Breast epithelium (tissue), 4 donors: Measurements from ENCODE around the gene TMEM158. TPM values are rescaled to one million over a fixed set of nuclear protein-coding genes. Genes with fewer than 3 reads are reported as not detected.

ENCODE experiments used
- DNase-seq, 2 donors: peaks; one replicate each; pipeline ENCODE4 v3.0.0-alpha.2; 2019; ENCODE audit warnings: low spot score in 2 of 2
- H3K27ac ChIP-seq, 2 donors: fragments of 200-600 bp; sonication (generic) in 1 of 2; one replicate each; pipeline ENCODE4 v1.5.1; 2016 to 2019; ENCODE audit warnings: mild to moderate bottlenecking in 1 of 2
- H3K27me3 ChIP-seq, 2 donors: fragments of 200-600 bp; sonication (generic) in 1 of 2; one replicate each; pipeline versions ENCODE4 v1.5.1 to v1.6.0; 2017 to 2019; ENCODE audit warnings: control low read depth in 1 of 2, mild to moderate bottlenecking in 1 of 2
- H3K36me3 ChIP-seq: fragments of 200-600 bp; one replicate; pipeline ENCODE4 v1.5.1; 2019
- H3K4me1 ChIP-seq, 2 donors: fragments of 200-600 bp; sonication (generic); one replicate each; pipeline ENCODE4 v1.5.1; 2016 to 2019; ENCODE audit warnings: control low read depth in 1 of 2
- H3K4me3 ChIP-seq, 3 donors: fragments of 200-600 bp; sonication (generic); 1 replicate in 2 of 3; 2 replicates in 1 of 3; pipeline ENCODE4 v1.5.1; 2016 to 2019; ENCODE audit warnings: mild to moderate bottlenecking in 3 of 3, moderate library complexity in 2 of 3
- H3K9me3 ChIP-seq, 2 donors: fragments of 200-600 bp; sonication (generic) in 1 of 2; one replicate each; pipeline ENCODE4 v1.5.1; 2016 to 2019; ENCODE audit warnings: control low read depth in 1 of 2
- POLR2A ChIP-seq: fragments of 450-650 bp; IDR thresholded peaks from one replicate; pipeline ENCODE4 v1.6.1; 2016; ENCODE audit warnings: antibody characterized with exemption, mild to moderate bottlenecking, moderate library complexity
- POLR2AphosphoS5 ChIP-seq, 3 donors: sonication (generic); formaldehyde crosslinking; IDR thresholded peaks; one replicate each; pipeline ENCODE4 v1.6.1; 2017; ENCODE audit warnings: antibody characterized with exemption in 3 of 3
- intact Hi-C: fragments of 100-400 bp; cut with DNase I; formaldehyde crosslinking; loops from one replicate; pipeline ENCODE4 v1.15.1; 2023; ENCODE audit warnings: low total_unique reads
- total RNA-seq, 3 donors: library from RNA; depleted of rRNA; stranded (reverse); fragments of >200 nt; gene quantifications; one replicate each; pipeline ENCODE4 v1.1.0, GENCODE V29; 2016
- TF ChIP-seq, protein P1 (sequence below), 3 donors: fragments of 450-650 bp; IDR thresholded peaks; one replicate each; pipeline ENCODE4 v1.5.1; 2016 to 2017; ENCODE audit warnings: antibody characterized with exemption in 3 of 3, mild to moderate bottlenecking in 3 of 3, moderate library complexity in 3 of 3

TMEM158 gene
- total RNA-seq, 3 donors from 2014 or later: 0.48 to 2.0 (median 1.0) TPM

GRCh38 chr3:45218578-45219390 lies 7.3 kb downstream of the TMEM158 start:
- Histone ChIP-seq H3K4me3 (no peak overlapping the region), H3K4me1 (no peaks in the 10 kb centered on the region), H3K9me3 (no peaks in the 10 kb centered on the region), H3K36me3 (no peaks in the 10 kb centered on the region), H3K27me3 (no peaks in the 10 kb centered on the region), H3K27ac (no peak overlapping the region)
- TF ChIP-seq POLR2AphosphoS5 (IDR thresholded peaks at IDR 0.05): no peak
- no peak for TF ChIP-seq POLR2A
- TF ChIP-seq, protein P1, sequence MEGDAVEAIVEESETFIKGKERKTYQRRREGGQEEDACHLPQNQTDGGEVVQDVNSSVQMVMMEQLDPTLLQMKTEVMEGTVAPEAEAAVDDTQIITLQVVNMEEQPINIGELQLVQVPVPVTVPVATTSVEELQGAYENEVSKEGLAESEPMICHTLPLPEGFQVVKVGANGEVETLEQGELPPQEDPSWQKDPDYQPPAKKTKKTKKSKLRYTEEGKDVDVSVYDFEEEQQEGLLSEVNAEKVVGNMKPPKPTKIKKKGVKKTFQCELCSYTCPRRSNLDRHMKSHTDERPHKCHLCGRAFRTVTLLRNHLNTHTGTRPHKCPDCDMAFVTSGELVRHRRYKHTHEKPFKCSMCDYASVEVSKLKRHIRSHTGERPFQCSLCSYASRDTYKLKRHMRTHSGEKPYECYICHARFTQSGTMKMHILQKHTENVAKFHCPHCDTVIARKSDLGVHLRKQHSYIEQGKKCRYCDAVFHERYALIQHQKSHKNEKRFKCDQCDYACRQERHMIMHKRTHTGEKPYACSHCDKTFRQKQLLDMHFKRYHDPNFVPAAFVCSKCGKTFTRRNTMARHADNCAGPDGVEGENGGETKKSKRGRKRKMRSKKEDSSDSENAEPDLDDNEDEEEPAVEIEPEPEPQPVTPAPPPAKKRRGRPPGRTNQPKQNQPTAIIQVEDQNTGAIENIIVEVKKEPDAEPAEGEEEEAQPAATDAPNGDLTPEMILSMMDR (IDR thresholded peaks at IDR 0.05): no peak
- intact Hi-C loops: no loop called here
- DNase-seq: no peak

DNA sequence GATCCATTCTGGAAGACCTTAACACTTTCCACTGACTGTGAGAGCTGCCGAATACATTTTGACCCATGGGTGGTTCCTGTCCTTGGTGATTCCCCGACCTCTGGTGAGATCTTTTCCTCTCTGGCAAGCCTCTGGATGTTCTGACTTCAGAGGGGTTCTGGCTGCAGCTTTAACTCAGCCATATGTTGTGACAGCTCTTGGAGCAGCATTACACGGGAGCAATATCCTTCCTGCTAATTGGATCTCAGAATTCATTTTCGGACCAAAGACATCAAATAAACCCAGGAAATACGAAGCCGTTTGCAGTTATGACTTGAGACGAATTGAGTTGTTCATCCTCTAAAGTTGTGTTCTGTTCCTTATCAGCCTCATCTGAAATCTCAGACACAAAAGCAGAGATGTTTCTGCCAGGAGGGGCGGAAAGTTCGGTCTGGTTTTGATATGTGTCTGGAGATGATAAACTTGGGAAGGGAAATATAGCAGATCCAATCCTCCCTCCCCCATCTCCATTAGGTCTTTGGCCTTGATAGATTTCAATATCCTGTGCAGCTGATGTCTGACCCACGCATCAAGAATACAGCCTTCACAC lies 10.0 kb downstream of the TMEM158 start:
- no peaks in the 10 kb centered on the region for H3K4me1 ChIP-seq
- intact Hi-C loops: no loop called here

DNA sequence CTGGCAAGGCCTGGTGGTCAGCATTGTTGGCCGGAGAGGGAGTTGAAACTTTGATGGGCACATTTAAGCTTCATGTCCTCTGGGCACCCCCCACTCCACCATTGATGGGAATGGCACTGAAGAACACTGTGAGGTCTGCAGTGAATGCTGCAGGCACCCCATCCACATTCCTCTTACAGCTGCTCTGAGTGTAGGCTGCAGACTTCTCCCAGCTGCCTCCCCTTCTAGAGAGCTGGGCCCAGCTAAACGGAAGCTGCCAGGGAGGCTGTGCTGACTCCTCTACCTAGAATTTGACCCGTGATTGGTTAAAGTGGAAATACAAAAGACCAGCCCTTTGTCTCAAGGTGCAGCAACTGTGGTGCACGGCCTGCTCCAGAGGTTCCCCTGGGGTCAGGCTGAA lies 10.6 kb downstream of the TMEM158 start:
- Histone ChIP-seq H3K27me3 (no peaks in the 10 kb centered on the region), H3K36me3 (no peaks in the 10 kb centered on the region), H3K4me1 (no peaks in the 10 kb centered on the region), H3K27ac (no peak overlapping the region), H3K4me3 (no peak overlapping the region), H3K9me3 (no peaks in the 10 kb centered on the region)
- TF ChIP-seq POLR2A (no peak), POLR2AphosphoS5 (IDR thresholded peaks at IDR 0.05) (no peak)
- TF ChIP-seq, protein P1 (IDR thresholded peaks at IDR 0.05): no peak
- no peak for DNase-seq
- intact Hi-C loops: no loop called here

More for the DNA sequence above, 10.0 kb downstream of the TMEM158 start:
- TF ChIP-seq POLR2AphosphoS5 (IDR thresholded peaks at IDR 0.05) (no peak), POLR2A (no peak)
- TF ChIP-seq, protein P1 (IDR thresholded peaks at IDR 0.05): no peak
- H3K9me3 ChIP-seq: no peaks in the 10 kb centered on the region
- H3K27me3 ChIP-seq: no peaks in the 10 kb centered on the region
- DNase-seq: no peak
- no peak overlapping the region for H3K4me3 ChIP-seq
- no peaks in the 10 kb centered on the region for H3K36me3 ChIP-seq
- H3K27ac ChIP-seq: no peak overlapping the region

GRCh38 chr3:45214061-45214680 lies 11.9 kb downstream of the TMEM158 start:
- no peak for TF ChIP-seq POLR2A
- no peak for TF ChIP-seq POLR2AphosphoS5 (IDR thresholded peaks at IDR 0.05)
- TF ChIP-seq, protein P1 (IDR thresholded peaks at IDR 0.05): no peak
- Histone ChIP-seq H3K27ac (no peak overlapping the region), H3K4me1 (no peaks in the 10 kb centered on the region), H3K27me3 (no peaks in the 10 kb centered on the region), H3K36me3 (no peaks in the 10 kb centered on the region), H3K9me3 (no peaks in the 10 kb centered on the region), H3K4me3 (no peak overlapping the region)
- DNase-seq: no peak
- intact Hi-C loops: loop anchor here (5.0 kb wide), 1 partner anchor 172 kb away; no protein-coding TSS in a partner anchor

DNA sequence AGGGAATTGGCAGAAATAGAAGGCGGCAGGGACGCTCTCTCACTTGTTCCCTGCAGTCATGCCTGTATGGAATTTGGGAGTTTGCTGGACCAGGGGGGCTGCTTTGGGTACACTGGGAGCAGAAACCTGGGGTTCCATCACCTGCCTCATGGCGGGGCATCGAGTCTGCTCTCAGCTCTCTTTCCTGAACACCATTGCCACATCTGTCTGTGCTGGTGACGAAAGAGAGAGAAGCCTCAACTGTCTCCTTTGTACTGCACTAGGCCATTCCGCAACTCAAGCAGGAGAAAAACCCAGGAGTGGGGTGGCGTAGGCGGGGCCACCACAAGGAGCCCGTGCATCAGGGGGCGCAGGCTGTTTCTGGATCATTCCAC lies 14.0 kb downstream of the TMEM158 start:
- no peaks in the 10 kb centered on the region for H3K36me3 ChIP-seq
- TF ChIP-seq POLR2AphosphoS5 (IDR thresholded peaks at IDR 0.05) (no peak), POLR2A (no peak)
- TF ChIP-seq, protein P1 (IDR thresholded peaks at IDR 0.05): no peak
- no peaks in the 10 kb centered on the region for H3K9me3 ChIP-seq
- H3K4me3 ChIP-seq: no peak overlapping the region
- no peak overlapping the region for H3K27ac ChIP-seq
- DNase-seq: no peak
- no peaks in the 10 kb centered on the region for H3K27me3 ChIP-seq
- intact Hi-C loops: loop anchor here (5.0 kb wide), 1 partner anchor 170 kb away; no protein-coding TSS in a partner anchor
- H3K4me1 ChIP-seq: no peaks in the 10 kb centered on the region
